ENCODE measurements around the gene PRLR.

The PRLR gene

DNA sequence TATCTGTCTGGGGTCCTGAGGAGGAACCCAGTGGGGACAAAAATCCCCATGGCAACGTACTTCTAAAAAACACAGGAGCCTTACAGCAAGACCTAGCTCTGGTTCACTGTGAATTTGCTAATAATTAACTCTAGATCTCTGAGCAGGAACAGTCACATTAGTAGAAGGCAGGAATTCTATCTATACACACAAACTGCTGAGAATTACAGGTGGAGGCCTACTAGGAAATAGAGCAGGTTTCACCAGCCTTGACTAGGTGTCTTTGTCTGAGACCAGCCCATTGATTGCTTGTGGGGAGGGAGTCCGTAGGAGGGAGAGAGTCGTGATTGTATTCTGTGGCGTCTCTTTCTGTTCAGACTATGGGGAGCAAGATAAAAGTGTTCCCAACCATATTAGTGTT is 44.8 kb downstream of the PRLR start:
- no peak overlapping the region for H3K27ac ChIP-seq (ENCODE audit: low read depth, low read length)
- H3K27me3 ChIP-seq (ENCODE audit: control insufficient read depth in 5 of 5, insufficient read depth in 4 of 5, low read length in 5 of 5): no peaks in the 10 kb centered on the region
- H3K36me3 ChIP-seq (ENCODE audit: control insufficient read depth in 5 of 5, insufficient read depth in 5 of 5, low read length in 5 of 5): no peaks in the 10 kb centered on the region
- H3K9ac ChIP-seq (ENCODE audit: low read length in 5 of 5): no peak overlapping the region
- H3K9me3 ChIP-seq (ENCODE audit: control insufficient read depth in 5 of 5, low read length in 5 of 5): no peaks in the 10 kb centered on the region
- no peak overlapping the region for H3K4me3 ChIP-seq (ENCODE audit: low read depth in 1 of 5, low read length in 5 of 5)
- H3K4me1 ChIP-seq (ENCODE audit: control insufficient read depth in 5 of 5, insufficient read depth in 5 of 5, low read length in 5 of 5): peaks cover 0 to 4% (median 0%) of the 10 kb centered on the region in 5 donors

DNA sequence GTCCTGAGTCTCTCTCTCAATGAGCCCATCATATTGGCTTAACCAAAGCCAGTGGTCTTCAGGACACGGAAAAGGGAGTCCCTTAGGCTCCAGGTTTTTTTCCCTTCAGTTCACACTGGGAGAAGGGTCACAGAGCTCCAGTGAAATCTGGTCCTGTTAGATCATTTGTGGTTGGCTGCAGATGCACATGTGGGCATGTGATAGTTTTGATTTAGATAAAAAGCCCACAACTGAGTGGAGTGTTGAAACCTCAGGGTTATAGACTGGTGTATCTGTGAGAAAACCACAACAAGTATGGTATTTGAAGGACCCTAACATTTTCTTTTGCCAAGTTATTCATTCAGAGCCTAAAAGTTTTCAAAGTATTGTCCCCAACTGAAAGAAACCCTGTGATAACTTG is 46.7 kb downstream of the PRLR start:
- Histone ChIP-seq H3K27ac (ENCODE audit: low read depth, low read length) (no peak overlapping the region), H3K9ac (ENCODE audit: low read length in 5 of 5) (no peak overlapping the region), H3K4me1 (ENCODE audit: control insufficient read depth in 5 of 5, insufficient read depth in 5 of 5, low read length in 5 of 5) (peaks cover 0 to 4% (median 0%) of the 10 kb centered on the region in 5 donors), H3K4me3 (ENCODE audit: low read depth in 1 of 5, low read length in 5 of 5) (no peak overlapping the region), H3K9me3 (ENCODE audit: control insufficient read depth in 5 of 5, low read length in 5 of 5) (no peaks in the 10 kb centered on the region), H3K27me3 (ENCODE audit: control insufficient read depth in 5 of 5, insufficient read depth in 4 of 5, low read length in 5 of 5) (no peaks in the 10 kb centered on the region), H3K36me3 (ENCODE audit: control insufficient read depth in 5 of 5, insufficient read depth in 5 of 5, low read length in 5 of 5) (no peaks in the 10 kb centered on the region)

DNA sequence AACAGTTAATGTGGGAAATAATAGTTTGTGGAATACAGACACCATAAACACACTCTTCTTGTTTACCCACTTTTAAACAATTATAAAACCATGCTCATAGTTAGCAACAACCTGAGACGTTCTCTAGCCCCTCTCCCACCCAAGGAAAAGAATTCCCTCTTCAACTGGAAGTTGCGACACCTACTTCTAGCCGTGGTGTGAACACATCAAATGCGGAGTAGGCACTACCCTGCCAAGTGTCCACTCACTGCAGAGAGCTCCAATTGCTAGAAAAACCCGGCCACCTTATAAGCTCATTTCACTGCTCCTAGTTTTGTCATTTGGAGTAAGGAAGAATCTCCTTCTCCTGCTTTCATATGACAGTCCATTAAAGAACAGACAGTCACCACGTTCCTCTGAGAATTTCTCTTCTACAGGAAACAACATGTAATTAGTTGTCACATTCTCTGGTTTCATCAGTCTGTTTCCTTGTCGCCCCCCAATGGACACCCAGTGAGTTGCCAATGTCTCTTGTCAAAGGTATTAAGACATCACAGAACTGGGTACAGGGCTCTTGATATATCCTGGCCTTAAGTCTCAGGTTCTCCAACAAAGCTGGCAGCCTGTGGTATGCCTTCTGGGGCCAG is 47.3 kb downstream of the PRLR start:
- Histone ChIP-seq H3K4me3 (ENCODE audit: low read depth in 1 of 5, low read length in 5 of 5) (no peak overlapping the region), H3K27me3 (ENCODE audit: control insufficient read depth in 5 of 5, insufficient read depth in 4 of 5, low read length in 5 of 5) (no peaks in the 10 kb centered on the region), H3K9ac (ENCODE audit: low read length in 5 of 5) (no peak overlapping the region), H3K27ac (ENCODE audit: low read depth, low read length) (no peak overlapping the region), H3K4me1 (ENCODE audit: control insufficient read depth in 5 of 5, insufficient read depth in 5 of 5, low read length in 5 of 5) (peaks cover 0 to 4% (median 0%) of the 10 kb centered on the region in 5 donors), H3K9me3 (ENCODE audit: control insufficient read depth in 5 of 5, low read length in 5 of 5) (no peaks in the 10 kb centered on the region), H3K36me3 (ENCODE audit: control insufficient read depth in 5 of 5, insufficient read depth in 5 of 5, low read length in 5 of 5) (no peaks in the 10 kb centered on the region)

DNA sequence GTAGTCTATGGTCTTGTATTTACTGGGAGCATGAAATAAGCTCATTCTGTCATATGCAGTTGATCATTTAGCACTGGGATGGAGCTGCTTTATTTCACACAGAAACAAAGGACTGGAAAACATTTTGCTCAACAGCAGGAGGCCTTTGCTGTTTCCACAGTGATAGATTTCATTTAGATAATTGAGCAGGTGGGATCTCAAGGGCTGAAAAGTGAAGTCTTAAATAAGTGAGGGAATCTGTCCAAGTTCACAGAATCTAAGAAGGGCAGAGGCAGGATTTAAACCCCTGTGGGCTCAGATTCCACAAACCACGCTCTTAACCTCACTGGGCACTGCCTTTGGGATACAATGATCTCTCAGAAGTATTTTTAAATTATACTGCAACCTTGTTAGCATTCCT is 47.8 kb downstream of the PRLR start:
- Histone ChIP-seq H3K4me1 (ENCODE audit: control insufficient read depth in 5 of 5, insufficient read depth in 5 of 5, low read length in 5 of 5) (peaks cover 0 to 4% (median 0%) of the 10 kb centered on the region in 5 donors), H3K9ac (ENCODE audit: low read length in 5 of 5) (no peak overlapping the region), H3K27ac (ENCODE audit: low read depth, low read length) (no peak overlapping the region), H3K9me3 (ENCODE audit: control insufficient read depth in 5 of 5, low read length in 5 of 5) (no peaks in the 10 kb centered on the region), H3K4me3 (ENCODE audit: low read depth in 1 of 5, low read length in 5 of 5) (no peak overlapping the region), H3K36me3 (ENCODE audit: control insufficient read depth in 5 of 5, insufficient read depth in 5 of 5, low read length in 5 of 5) (no peaks in the 10 kb centered on the region), H3K27me3 (ENCODE audit: control insufficient read depth in 5 of 5, insufficient read depth in 4 of 5, low read length in 5 of 5) (no peaks in the 10 kb centered on the region)

DNA sequence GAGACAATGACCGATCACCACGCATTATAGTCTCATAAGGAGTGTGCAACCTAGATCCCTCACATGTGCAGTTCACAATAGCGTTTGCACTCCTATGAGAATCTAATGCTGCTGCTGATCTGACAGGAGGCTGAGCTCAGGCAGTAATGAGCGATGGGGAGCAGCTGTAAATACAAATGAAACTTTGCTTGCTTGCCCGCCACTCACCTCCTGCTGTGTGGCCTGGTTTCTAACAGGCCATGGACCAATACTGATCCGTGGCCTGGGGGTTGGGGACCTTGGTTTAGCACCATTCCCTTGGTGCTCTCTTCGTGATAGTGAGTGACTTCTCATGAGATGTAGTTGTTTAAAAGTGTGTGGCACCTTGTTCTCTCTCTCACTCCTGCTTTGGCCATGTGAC is 50.2 kb downstream of the PRLR start:
- Histone ChIP-seq H3K9ac (ENCODE audit: low read length in 5 of 5) (no peak overlapping the region), H3K27ac (ENCODE audit: low read depth, low read length) (no peak overlapping the region), H3K4me3 (ENCODE audit: low read depth in 1 of 5, low read length in 5 of 5) (no peak overlapping the region)

DNA sequence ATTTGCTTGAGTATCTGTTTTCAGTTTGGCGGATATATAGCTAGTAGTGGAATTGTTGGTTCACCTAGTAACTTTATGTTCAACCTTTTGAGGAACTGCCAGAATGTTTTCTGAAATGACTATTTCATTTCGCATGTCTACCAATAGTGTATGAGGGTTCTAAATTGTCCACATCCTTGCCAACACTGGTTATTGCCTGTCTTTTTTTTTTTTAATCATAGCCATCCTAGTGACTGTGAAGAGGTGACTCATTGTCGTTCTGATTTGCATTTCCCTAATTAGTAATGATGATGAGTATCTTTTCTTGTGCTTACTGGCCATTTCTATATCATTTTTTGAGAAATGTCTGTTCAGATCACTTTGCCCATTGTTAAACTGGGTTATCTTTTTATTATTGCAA is 52.5 kb downstream of the PRLR start:
- Histone ChIP-seq H3K27ac (ENCODE audit: low read depth, low read length) (no peak overlapping the region), H3K4me3 (ENCODE audit: low read depth in 1 of 5, low read length in 5 of 5) (no peak overlapping the region), H3K4me1 (ENCODE audit: control insufficient read depth in 5 of 5, insufficient read depth in 5 of 5, low read length in 5 of 5) (peaks cover 0 to 3% (median 0%) of the 10 kb centered on the region in 5 donors), H3K36me3 (ENCODE audit: control insufficient read depth in 5 of 5, insufficient read depth in 5 of 5, low read length in 5 of 5) (no peaks in the 10 kb centered on the region), H3K27me3 (ENCODE audit: control insufficient read depth in 5 of 5, insufficient read depth in 4 of 5, low read length in 5 of 5) (no peaks in the 10 kb centered on the region), H3K9ac (ENCODE audit: low read length in 5 of 5) (no peak overlapping the region), H3K9me3 (ENCODE audit: control insufficient read depth in 5 of 5, low read length in 5 of 5) (no peaks in the 10 kb centered on the region)

More for the DNA sequence above, 50.2 kb downstream of the PRLR start:
- Histone ChIP-seq H3K4me1 (ENCODE audit: control insufficient read depth in 5 of 5, insufficient read depth in 5 of 5, low read length in 5 of 5) (peaks cover 0 to 4% (median 0%) of the 10 kb centered on the region in 5 donors), H3K9me3 (ENCODE audit: control insufficient read depth in 5 of 5, low read length in 5 of 5) (no peaks in the 10 kb centered on the region), H3K27me3 (ENCODE audit: control insufficient read depth in 5 of 5, insufficient read depth in 4 of 5, low read length in 5 of 5) (no peaks in the 10 kb centered on the region), H3K36me3 (ENCODE audit: control insufficient read depth in 5 of 5, insufficient read depth in 5 of 5, low read length in 5 of 5) (no peaks in the 10 kb centered on the region)

DNA sequence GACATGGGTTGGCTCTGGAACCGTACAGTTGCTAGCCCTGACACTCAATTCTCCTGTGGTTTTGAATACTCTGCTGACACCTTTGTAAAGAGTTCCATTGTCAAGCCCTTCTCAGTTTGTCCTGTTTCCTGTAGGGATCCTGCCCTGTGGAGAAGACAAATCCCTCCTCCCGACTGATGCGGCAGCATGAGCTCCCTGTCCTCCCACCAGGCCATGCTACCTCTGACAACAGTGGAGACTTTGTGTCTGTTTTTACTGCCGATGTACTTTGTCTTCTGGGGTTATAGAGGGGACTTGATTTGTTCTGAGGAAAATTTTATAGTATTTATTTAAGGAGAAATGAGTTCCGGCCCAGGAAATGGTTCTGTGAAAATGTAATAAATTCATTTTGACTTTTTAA is 57.8 kb downstream of the PRLR start:
- no peak overlapping the region for H3K27ac ChIP-seq (ENCODE audit: low read depth, low read length)
- H3K9ac ChIP-seq (ENCODE audit: low read length in 5 of 5): no peak overlapping the region
- no peak overlapping the region for H3K4me3 ChIP-seq (ENCODE audit: low read depth in 1 of 5, low read length in 5 of 5)
- H3K4me1 ChIP-seq (ENCODE audit: control insufficient read depth in 5 of 5, insufficient read depth in 5 of 5, low read length in 5 of 5): no peaks in the 10 kb centered on the region
- no peaks in the 10 kb centered on the region for H3K27me3 ChIP-seq (ENCODE audit: control insufficient read depth in 5 of 5, insufficient read depth in 4 of 5, low read length in 5 of 5)
- H3K9me3 ChIP-seq (ENCODE audit: control insufficient read depth in 5 of 5, low read length in 5 of 5): peaks cover 0 to 13% (median 0%) of the 10 kb centered on the region in 5 donors
- no peaks in the 10 kb centered on the region for H3K36me3 ChIP-seq (ENCODE audit: control insufficient read depth in 5 of 5, insufficient read depth in 5 of 5, low read length in 5 of 5)

DNA sequence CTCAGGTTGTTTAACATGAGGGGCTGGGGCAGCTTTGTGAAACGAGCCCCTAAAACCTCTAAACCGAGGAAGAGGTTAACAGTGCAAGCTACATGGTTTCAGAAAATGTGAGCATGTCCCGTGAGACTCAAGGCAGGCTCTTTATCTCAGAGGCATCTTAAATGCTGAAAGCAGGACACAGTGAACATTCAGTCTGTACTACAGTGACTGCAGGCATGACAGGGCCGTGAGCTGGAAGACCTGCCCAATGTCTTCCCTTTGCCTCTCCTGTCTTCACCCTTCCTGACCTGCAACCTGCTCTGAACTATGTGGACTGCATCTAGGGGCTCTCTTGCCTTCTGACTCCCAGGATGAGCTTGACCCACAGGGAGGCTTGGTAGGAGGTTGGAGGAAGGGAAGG is 58.3 kb downstream of the PRLR start:
- Histone ChIP-seq H3K4me3 (ENCODE audit: low read depth in 1 of 5, low read length in 5 of 5) (no peak overlapping the region), H3K27me3 (ENCODE audit: control insufficient read depth in 5 of 5, insufficient read depth in 4 of 5, low read length in 5 of 5) (no peaks in the 10 kb centered on the region), H3K36me3 (ENCODE audit: control insufficient read depth in 5 of 5, insufficient read depth in 5 of 5, low read length in 5 of 5) (no peaks in the 10 kb centered on the region), H3K9me3 (ENCODE audit: control insufficient read depth in 5 of 5, low read length in 5 of 5) (peaks cover 0 to 13% (median 0%) of the 10 kb centered on the region in 5 donors), H3K4me1 (ENCODE audit: control insufficient read depth in 5 of 5, insufficient read depth in 5 of 5, low read length in 5 of 5) (no peaks in the 10 kb centered on the region), H3K9ac (ENCODE audit: low read length in 5 of 5) (no peak overlapping the region), H3K27ac (ENCODE audit: low read depth, low read length) (no peak overlapping the region)

DNA sequence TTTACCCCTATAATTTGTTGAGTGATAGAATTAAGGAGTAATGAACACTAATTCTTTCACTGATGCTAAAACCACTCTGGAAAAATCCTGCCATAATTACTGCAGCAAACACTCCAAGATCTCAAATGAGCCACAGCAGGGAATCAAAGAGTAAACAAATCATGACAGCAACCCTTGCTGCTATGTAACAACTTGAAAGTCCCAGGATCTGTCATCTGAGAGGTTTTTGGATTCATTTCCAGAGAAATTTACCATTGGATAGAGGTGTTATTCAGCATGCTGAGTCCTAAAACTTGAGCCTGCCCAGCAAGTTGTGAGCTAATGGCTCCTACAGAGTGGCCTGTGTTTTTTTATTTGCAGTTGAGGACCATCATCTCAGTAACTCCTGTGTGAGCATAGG is 59.2 kb downstream of the PRLR start:
- Histone ChIP-seq H3K9me3 (ENCODE audit: control insufficient read depth in 5 of 5, low read length in 5 of 5) (peaks cover 0 to 13% (median 0%) of the 10 kb centered on the region in 5 donors), H3K27ac (ENCODE audit: low read depth, low read length) (no peak overlapping the region), H3K4me3 (ENCODE audit: low read depth in 1 of 5, low read length in 5 of 5) (no peak overlapping the region), H3K4me1 (ENCODE audit: control insufficient read depth in 5 of 5, insufficient read depth in 5 of 5, low read length in 5 of 5) (no peaks in the 10 kb centered on the region), H3K36me3 (ENCODE audit: control insufficient read depth in 5 of 5, insufficient read depth in 5 of 5, low read length in 5 of 5) (no peaks in the 10 kb centered on the region), H3K9ac (ENCODE audit: low read length in 5 of 5) (no peak overlapping the region), H3K27me3 (ENCODE audit: control insufficient read depth in 5 of 5, insufficient read depth in 4 of 5, low read length in 5 of 5) (no peaks in the 10 kb centered on the region)

DNA sequence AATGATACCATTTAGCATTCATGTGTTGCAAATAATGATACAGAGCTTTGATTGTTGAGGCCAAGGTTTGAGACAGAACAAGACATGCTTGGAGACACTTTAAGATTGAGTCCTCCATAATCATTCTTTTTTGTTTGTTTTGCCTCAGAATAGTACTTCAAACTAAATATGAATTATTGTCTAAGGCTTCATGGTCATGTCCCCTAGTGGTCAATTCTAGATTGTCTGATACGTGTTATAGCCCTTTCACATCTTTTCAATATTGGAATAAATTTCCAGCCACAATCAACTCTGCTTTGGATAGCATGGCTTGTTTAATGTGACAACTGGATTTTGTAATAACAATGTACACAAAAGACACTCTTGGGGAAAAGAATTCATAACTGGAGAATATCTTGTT is 64.2 kb downstream of the PRLR start:
- Histone ChIP-seq H3K9me3 (ENCODE audit: control insufficient read depth in 5 of 5, low read length in 5 of 5) (peaks cover 0 to 13% (median 0%) of the 10 kb centered on the region in 5 donors), H3K27ac (ENCODE audit: low read depth, low read length) (no peak overlapping the region), H3K4me3 (ENCODE audit: low read depth in 1 of 5, low read length in 5 of 5) (no peak overlapping the region), H3K36me3 (ENCODE audit: control insufficient read depth in 5 of 5, insufficient read depth in 5 of 5, low read length in 5 of 5) (no peaks in the 10 kb centered on the region), H3K27me3 (ENCODE audit: control insufficient read depth in 5 of 5, insufficient read depth in 4 of 5, low read length in 5 of 5) (no peaks in the 10 kb centered on the region), H3K4me1 (ENCODE audit: control insufficient read depth in 5 of 5, insufficient read depth in 5 of 5, low read length in 5 of 5) (peaks cover 0 to 5% (median 0%) of the 10 kb centered on the region in 5 donors), H3K9ac (ENCODE audit: low read length in 5 of 5) (no peak overlapping the region)
